ENCODE results near the gene SLC43A3.

SLC43A3 gene

GRCh38 chr11:57426929-57427726 is at the start of gene SLC43A3:
TSS of gene SLC43A3 (minus strand) at chr11:57427121. CDS start at chr11:57426172, 949 bp downstream.
- DNase-seq: peak in 28 of 56 donors; percentile 8 to 50 (median 32)

- DNase-seq: peak in 1 of 56 donors; percentile 37
Observed at GRCh38 chr11:57476047-57476756, 49.3 kb upstream of the SLC43A3 start.

- DNase-seq: no peak
Observed at GRCh38 chr11:57475671-57476046, 48.7 kb upstream of the SLC43A3 start.

- no peak for DNase-seq
Observed at GRCh38 chr11:57475191-57475590, 48.3 kb upstream of the SLC43A3 start.

GRCh38 chr11:57474803-57475115 is 47.8 kb upstream of the SLC43A3 start:
- no peak for DNase-seq

GRCh38 chr11:57474017-57474802 is 47.3 kb upstream of the SLC43A3 start:
- DNase-seq: peak in 1 of 56 donors; percentile 24

- DNase-seq: no peak
Observed at GRCh38 chr11:57473285-57473841, 46.4 kb upstream of the SLC43A3 start.

- DNase-seq: no peak
Observed at GRCh38 chr11:57471496-57471895, 44.6 kb upstream of the SLC43A3 start.

- DNase-seq: no peak
Observed at GRCh38 chr11:57469268-57469667, 42.3 kb upstream of the SLC43A3 start.

GRCh38 chr11:57468276-57468675 is 41.4 kb upstream of the SLC43A3 start:
- DNase-seq: peak in 1 of 56 donors; percentile 14

- DNase-seq: no peak
Observed at GRCh38 chr11:57467508-57468157, 40.7 kb upstream of the SLC43A3 start.

GRCh38 chr11:57466680-57467079 is 39.8 kb upstream of the SLC43A3 start:
- DNase-seq: no peak

- DNase-seq: peak in 26 of 56 donors; percentile 22 to 84 (median 52)
Observed at GRCh38 chr11:57464539-57465181, 37.7 kb upstream of the SLC43A3 start.

GRCh38 chr11:57463671-57464538 is 37.0 kb upstream of the SLC43A3 start:
- DNase-seq: no peak

GRCh38 chr11:57462597-57462996 is 35.7 kb upstream of the SLC43A3 start:
- DNase-seq: no peak

GRCh38 chr11:57461841-57462489 is 35.0 kb upstream of the SLC43A3 start:
- peak in 1 of 56 donors; percentile 25 for DNase-seq

GRCh38 chr11:57460758-57461749 is 34.1 kb upstream of the SLC43A3 start:
- DNase-seq: no peak

Measured in amygdala (tissue), 56 donors.